Epithelial cell of umbilical artery (primary cell): ENCODE data around the gene RAD21L1. TPM values are rescaled to one million over a fixed set of nuclear protein-coding genes. Genes with fewer than 3 reads are reported as not detected.

Source experiments
- total RNA-seq: library from RNA; depleted of rRNA; stranded (reverse); fragments of >200 nt; gene quantifications from 2 replicates; pipeline ENCODE4 v1.2.3, GENCODE V29; 2014

Gene RAD21L1
- 0.15 TPM in 1 of 2 replicates, not detected in the other for total RNA-seq

DNA sequence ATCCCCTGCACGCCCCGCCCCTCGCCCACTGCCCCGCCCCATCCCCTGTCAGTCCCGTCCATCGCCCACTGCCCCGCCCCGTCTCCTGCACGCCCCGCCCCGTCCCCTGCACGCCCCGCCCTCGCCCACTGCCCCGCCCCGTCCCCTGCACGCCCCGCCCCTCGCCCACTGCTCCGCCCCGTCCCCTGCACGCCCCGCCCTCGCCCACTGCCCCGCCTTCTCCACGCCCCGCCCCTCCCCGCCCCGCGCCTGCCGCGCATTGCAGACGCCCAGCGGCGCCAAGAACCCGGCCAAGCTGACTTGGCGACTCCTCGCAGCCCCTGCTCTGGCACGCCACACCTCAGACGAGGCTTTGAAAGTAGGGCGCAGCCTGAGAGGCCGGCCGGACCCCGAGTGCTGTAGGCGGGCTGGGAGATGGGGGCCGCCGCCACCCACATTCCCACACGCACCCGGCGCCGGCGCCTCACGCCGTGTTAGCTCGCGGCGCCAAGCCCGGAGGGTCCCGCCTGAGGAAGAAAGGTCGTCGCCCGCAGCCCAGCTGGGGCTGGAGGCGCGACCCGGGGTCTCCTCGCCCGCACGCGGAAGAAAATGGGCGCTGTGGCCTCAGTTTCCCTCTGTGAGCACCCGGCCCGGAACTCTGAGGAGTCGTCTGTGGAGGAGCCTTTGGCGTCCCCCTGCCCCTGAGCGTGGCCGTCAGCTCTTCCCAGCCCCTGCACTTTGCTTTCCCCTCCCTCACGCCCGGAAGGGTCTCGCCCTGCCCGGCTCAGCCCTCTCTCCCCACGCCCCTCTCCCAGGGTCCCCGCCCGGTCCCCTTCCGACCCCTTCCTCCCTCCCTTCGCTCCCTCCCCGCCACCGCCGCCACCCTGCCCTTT is at the start of gene RAD21L1:
Gene RAD21L1, plus strand, starts transcription at position 262 of the 872 bp plus-strand sequence. CDS start 2,410 bp downstream, outside the sequence.

DNA sequence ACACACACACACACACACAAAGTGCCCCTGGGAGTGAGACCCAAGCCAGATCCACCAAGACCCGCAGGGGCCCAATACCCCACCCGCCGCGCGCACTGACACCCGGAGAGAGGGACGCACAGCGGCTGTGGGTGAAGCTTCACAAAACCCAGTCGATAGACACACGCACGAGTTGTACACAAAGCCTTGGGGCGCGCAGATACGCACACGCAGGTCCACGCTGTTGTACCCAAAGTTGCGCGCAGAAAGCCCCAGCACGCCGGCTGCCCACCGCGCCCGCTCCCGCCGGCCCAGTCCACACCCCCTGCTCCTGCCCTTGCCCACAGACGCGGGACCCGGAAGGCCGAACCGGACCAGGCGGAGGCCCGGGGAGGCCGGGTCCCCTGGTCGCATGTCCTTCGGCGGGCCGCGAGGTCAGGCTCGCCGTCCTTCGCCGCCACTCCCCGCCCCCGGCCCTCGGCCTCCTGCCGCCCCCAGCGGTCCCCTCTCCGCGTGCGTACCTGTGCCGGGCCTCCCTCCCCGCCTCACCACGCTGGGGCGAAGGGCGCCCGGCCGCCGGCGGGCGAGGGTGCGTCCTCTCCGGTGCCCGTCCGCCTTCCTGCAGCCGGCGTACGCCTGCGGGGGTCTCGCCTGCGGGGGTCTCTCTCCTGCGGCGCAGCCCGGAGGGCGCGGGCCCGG is 41.1 kb upstream of the RAD21L1 start, which contains the start of gene TMEM74B:
Gene TMEM74B, minus strand, starts transcription at position 344 of the 678 bp plus-strand sequence. CDS start 1,180 bp downstream, outside the sequence.

DNA sequence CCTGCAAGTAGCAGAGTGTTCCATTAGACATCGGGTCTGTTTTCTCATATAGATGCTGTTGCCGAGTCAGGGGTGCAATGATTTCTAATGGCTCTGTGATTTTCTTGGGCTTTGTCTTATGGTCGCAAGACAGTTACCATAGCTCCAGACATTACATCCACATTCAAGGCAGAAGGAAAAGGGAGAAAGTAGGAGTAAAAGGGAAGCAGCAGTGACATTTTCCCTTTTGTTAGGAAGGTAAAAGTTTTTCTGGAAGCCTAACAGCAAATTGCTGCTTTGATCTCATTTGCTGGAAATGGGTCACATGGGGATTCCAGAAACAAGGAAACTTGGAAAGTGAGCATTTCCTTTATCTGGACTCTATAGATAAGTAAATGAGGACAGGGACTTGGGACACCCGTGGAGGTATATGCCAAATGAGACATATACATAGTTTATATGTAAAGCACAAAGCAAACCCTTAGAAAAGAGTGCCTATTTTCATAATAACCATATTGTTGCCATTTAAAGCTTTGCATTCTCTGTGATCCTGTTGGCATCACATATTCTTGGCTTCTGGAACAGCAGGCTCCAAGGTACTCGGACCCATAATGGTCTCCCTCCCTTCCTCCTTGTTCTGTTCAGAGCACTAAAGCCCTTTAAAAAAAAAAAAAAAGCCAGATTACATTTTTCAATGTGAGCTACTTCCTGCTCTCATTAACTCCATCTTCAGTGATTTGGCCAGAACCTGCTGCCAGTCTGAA is 22.9 kb upstream of the RAD21L1 start, which contains the start of gene C20orf202:
Gene C20orf202, plus strand, starts transcription at position 693 of the 743 bp plus-strand sequence. CDS start 132 bp downstream, outside the sequence.

DNA sequence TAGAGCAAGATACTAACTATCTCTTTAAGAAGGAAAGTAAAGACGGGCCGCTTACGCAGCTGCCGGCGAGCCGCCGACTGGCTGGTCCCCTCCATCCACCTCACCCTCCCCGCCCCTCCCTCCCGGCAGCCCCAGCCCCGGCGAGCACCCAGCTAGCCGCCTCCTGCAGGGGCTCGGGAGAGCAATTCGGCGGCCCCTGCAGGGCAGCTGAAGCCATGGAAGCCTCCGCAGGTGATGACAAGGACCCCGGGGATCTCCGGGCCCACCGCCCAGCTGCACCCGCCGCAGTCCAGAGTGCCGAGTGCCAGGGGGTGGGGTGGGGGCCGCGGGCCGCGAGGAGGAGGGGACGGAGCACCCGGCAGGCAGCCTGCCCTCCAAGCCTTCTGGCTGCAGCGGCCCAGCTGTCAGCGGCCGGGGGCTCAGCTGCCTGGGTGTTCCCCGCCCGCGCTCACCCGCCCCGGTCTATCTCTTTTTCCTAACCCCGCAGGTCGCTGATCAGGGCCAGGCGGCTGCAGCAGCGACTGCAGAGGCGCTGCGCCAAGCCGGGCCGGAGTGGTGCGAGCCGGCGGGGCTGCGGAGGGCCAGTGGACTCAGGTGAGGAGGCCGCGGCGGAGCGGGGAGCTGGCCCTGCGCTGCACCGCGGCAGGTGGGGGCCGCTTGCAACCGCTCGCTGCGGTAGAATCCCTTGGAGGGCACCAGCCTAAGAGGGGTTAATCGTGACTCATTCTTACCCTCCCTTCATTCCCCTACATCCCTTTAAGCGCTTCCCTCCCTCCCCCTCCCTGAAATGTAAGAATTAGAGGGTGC is 40.5 kb downstream of the RAD21L1 start, which contains the start of gene SNPH:
Gene SNPH, plus strand, starts transcription at position 128 of the 807 bp plus-strand sequence. CDS start 29,946 bp downstream, outside the sequence.

Other genes starting within 250 kb of the RAD21L1 start
- not detected in 2 replicates for gene RSPO4, start 223.7 kb upstream of the RAD21L1 start, total RNA-seq
- gene PSMF1, start 107.4 kb upstream of the RAD21L1 start, total RNA-seq, result 27.3 and 38.1 TPM in 2 replicates
- gene TMEM74B, start 41.1 kb upstream of the RAD21L1 start, total RNA-seq, result 0.32 TPM in 1 of 2 replicates, not detected in the other
- not detected in 2 replicates for gene C20orf202, start 22.6 kb upstream of the RAD21L1 start, total RNA-seq
- gene SNPH, start 40.2 kb downstream of the RAD21L1 start, total RNA-seq, result 4.9 and 6.8 TPM in 2 replicates
- gene SDCBP2, start 103.1 kb downstream of the RAD21L1 start, total RNA-seq, result 3.9 and 5.9 TPM in 2 replicates
- 205 and 295 TPM in 2 replicates for gene FKBP1A, start 167.0 kb downstream of the RAD21L1 start, total RNA-seq
- 27.9 and 36.8 TPM in 2 replicates for gene NSFL1C, start 240.8 kb downstream of the RAD21L1 start, total RNA-seq